Measurements from ENCODE around the gene PTPRN2. TPM values are rescaled to one million over a fixed set of nuclear protein-coding genes. Genes with fewer than 3 reads are reported as not detected.

PTPRN2 gene
- total and polyA plus RNA-seq, 2 donors (not counting 3 experiments of a cell fraction or from before 2014, with no cell fraction given): 0.62 to 0.88 TPM

- TF ChIP-seq POLR2A (IDR thresholded peaks at IDR 0.05; ENCODE audit: low read depth, low read length) (no peak), FOS (IDR thresholded peaks at IDR 0.05; ENCODE audit: borderline replicate concordance, insufficient read depth, low read length) (no peak), JUN (IDR thresholded peaks at IDR 0.05; ENCODE audit: borderline replicate concordance, insufficient read depth, insufficient read length, low read depth) (no peak), GATA2 (IDR thresholded peaks at IDR 0.05; ENCODE audit: insufficient read depth, insufficient read length, low read depth, low read length) (no peak), MAX (IDR thresholded peaks at IDR 0.05; ENCODE audit: insufficient read depth, insufficient read length) (no peak), CTCF (IDR thresholded peaks at IDR 0.05; ENCODE audit: extremely low read depth in 1 of 2, insufficient read depth in 1 of 2, low read depth in 1 of 2, low read length in 2 of 2) (no peak), EZH2 (IDR thresholded peaks at IDR 0.05; ENCODE audit: borderline replicate concordance, low read depth, low read length, severe bottlenecking) (no peak), MYC (IDR thresholded peaks at IDR 0.05; ENCODE audit: low read depth, low read length) (no peak), POLR2AphosphoS5 (IDR thresholded peaks at IDR 0.05; ENCODE audit: insufficient read depth, low read depth, low read length) (no peak)
- Histone ChIP-seq H3K9me1 (replicated peaks; ENCODE audit: control insufficient read depth, extremely low read depth, insufficient read depth, low read length) (no peaks in the 10 kb centered on the region), H3K79me2 (ENCODE audit: control insufficient read depth, insufficient read depth, low read length) (no peaks in the 10 kb centered on the region), H3K4me1 (ENCODE audit: control insufficient read depth, extremely low read depth, insufficient read depth, low read length) (no peaks in the 10 kb centered on the region), H3K4me2 (ENCODE audit: insufficient read depth, low read length) (no peak overlapping the region), H3K9me3 (replicated peaks; ENCODE audit: control insufficient read depth, insufficient read depth, low read length) (peaks cover 9% of the 10 kb centered on the region), H3K27ac (ENCODE audit: insufficient read depth, low read depth, low read length) (no peak overlapping the region), H3K36me3 (ENCODE audit: control insufficient read depth in 2 of 2, extremely low read depth in 1 of 2, insufficient read depth in 2 of 2, low read length in 2 of 2) (no peaks in the 10 kb centered on the region), H4K20me1 (replicated peaks; ENCODE audit: control insufficient read depth, extremely low read depth, insufficient read depth, low read length) (no peaks in the 10 kb centered on the region), H2AFZ (ENCODE audit: low read depth, low read length) (no peak overlapping the region), H3K27me3 (ENCODE audit: control insufficient read depth in 2 of 2, insufficient read depth in 2 of 2, low read length in 2 of 2) (no peaks in the 10 kb centered on the region), H3K4me3 (replicated peaks in 1 of 3; ENCODE audit: insufficient read depth in 1 of 3, low read depth in 1 of 3, low read length in 3 of 3) (no peak overlapping the region), H3K9ac (replicated peaks; ENCODE audit: extremely low read depth, insufficient read depth, low read length) (no peak overlapping the region)
- intact Hi-C loops (cut with micrococcal nuclease) (no loop called here), dilution Hi-C loops (cut with MboI; ENCODE audit: extremely low pct_ligation_motif_present, low sequenced_read_pairs) (no loop called here)
- POLR2A ChIA-PET: no interaction called here
- CTCF ChIA-PET: no interaction called here
- DNase-seq (ENCODE audit: low read depth, low spot score) (no peak), FAIRE-seq (no peak)
- no TSS peak for BruUV-seq (replicated peaks)
Observed at GRCh38 chr7:158076215-158076614, 511.4 kb downstream of the PTPRN2 start.

Data from endothelial cell of umbilical vein (primary cell).